Activated naive CD4-positive, alpha-beta T cell treated with Interleukin-2 at 50 U/mL for 16 hours (primary cell): ENCODE results near the gene CLPX.
A peak's percentile ranks its signal among the peaks of the same experiment; 100 is the strongest.
"Not testable (repeated sequence)": the region's sequence is repeated elsewhere in the genome, so short reads cannot be mapped to it uniquely, and the experiment has no call there.

ENCODE experiments used
- DNase-seq: peaks from one replicate; pipeline ENCODE4 v3.0.0-alpha.2; 2020

CLPX gene

GRCh38 chr15:65164139-65164538, 21.0 kb downstream of the CLPX start:
- no peak for DNase-seq

GRCh38 chr15:65163041-65163440, 22.1 kb downstream of the CLPX start:
- DNase-seq = no peak

- no peak for DNase-seq
These were observed 28.4 kb downstream of the CLPX start for GRCh38 chr15:65156692-65157091.

DNA sequence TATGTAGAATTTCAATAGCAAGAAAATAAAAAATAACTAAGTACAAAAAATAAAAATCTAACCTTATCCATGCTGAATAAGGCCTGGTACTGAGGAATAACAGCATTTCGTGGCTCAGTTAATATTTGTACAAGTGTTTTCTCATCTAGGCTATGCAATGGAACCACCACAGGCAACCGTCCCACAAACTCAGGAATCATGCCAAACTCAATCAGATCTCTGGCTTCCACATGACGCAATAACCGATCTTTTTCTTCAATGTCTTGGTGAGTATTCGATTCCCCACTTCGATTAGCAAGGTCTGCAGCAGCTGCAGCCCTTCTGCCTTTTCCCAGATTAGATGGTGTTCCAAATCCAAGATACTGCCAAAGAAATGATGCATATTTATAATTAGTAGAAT, 30.4 kb downstream of the CLPX start:
- DNase-seq = no peak

GRCh38 chr15:65147902-65148301, 37.2 kb downstream of the CLPX start:
- DNase-seq = no peak

- no peak for DNase-seq
These were observed 38.7 kb downstream of the CLPX start for GRCh38 chr15:65146438-65146837.

DNA sequence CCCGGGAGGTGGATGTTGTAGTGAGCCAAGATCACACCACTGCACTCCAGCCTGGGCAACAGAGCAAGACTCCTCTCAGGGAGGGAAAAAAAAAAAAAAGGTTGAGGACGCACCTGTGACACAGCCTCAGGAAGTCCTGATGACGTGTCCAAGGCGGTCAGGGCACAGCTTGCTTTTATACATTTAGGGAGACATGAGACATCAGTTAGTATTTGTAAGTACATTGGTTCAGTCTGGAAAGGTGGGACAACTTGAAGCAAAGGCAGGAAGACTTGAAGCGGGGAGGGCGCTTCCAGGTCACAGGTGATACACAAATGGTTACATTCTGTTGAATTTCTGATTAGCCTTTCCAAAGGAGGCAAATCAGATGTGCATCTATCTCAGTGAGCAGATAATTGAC, 46.5 kb downstream of the CLPX start:
- not testable (repeated sequence) for DNase-seq

DNA sequence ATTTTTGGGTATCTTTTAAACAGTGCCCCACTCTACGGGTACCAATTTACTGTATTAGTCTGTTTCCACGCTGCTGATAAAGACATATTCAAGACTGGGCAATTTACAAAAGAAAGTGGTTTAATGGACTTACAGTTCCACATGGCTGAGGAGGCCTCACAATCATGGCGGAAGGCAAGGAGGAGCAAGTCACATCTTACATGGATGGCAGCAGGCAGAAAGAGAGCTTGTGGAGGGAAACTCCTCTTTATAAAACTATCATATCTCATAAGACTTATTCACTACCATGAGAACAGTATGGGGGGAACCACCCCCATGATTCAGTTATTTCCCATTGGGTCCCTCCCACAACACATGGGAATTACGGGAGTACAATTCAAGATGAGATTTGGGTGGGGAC, 47.2 kb downstream of the CLPX start:
- not testable (repeated sequence) for DNase-seq

DNA sequence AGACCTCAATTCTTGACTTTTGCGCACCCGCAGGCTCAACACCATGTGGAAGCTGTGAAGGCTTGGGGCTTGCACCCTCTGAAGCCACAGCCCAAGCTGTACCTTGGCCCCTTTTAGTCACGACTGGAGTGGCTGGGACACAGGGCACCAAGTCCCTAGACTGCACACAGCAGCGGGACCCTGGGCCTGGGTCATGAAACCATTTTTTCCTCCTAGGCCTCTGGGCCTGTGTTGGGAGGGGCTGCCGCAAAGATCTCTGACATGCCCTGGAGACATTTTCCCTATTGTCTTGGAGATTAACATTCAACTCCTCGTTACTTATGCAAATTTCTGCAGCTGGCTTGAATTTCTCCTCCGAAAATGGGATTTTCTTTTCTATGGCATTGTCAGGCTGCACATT, 48.1 kb downstream of the CLPX start:
- not testable (repeated sequence) for DNase-seq

GRCh38 chr15:65134538-65134937, 50.6 kb downstream of the CLPX start:
- DNase-seq = no peak

DNA sequence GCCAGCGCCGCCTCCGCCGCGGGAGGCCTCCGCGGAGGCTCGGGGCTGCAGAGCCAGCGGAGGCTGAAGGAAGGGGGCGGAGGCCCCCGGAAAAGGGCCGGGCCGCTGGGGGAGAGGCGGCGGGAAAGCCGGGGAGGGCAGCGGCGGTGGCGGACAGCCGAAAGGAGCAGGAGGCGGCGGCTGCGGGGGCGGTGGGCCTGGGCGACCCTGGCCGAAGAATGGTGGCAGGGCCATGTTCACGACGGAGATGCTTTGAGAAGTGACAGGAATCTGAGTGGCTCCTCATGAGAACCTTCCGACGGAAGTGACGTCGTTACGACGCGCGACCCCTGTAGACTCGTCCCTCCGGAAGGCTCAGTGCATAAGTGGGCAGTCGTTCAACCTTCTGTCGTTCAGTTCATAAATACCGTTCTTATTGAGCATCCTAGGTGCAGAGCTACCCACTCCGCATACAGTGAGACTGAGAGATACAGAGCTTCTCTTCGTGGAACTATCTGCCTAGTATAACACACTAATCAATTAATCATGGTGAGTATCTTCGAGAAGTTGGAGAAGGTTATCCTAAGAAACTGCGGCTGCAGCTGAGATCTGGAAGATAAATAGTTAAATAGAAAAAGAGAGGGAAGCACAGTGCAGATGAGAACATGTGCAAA, 51.5 kb downstream of the CLPX start, which contains the start of gene PDCD7:
Gene PDCD7 (minus strand): TSS at position 261 of the 653 bp plus-strand sequence. CDS start 27 bp downstream, at position 234.
- peak; percentile 83 for DNase-seq

DNA sequence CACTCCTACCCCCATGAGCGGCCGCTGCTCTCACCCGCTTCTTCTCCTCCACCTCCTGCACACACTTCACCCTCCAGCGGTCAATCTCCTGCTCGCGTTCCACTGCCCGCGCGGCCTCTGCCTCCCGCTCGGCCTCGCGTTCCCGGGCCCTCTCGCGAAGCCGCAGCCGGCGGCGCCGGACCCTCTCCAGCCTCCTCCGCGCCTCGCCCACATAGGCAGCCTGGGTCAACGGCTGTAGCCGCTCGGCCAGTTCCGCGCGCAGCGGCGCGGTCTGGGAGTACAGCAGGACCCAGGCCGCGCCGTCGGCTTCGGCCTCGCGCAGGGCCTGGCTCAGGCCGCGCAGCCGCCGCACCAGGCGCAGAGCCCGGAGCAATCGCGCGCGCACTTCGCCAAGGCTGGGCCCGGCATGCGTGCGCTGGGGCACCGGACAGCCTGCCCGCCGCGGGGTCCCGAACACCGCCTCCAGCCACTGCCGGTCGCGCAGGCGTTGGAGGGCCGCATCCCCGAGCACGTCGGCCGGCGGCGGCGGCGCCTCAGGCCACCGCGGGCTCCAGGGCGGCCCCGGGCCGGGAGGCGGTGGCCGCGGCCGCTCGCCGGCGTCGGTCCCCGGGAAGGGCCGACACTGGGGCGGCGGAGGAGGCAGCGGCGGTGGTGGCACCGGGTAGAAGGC, 52.1 kb downstream of the CLPX start:
- peak; percentile 19 for DNase-seq

DNA sequence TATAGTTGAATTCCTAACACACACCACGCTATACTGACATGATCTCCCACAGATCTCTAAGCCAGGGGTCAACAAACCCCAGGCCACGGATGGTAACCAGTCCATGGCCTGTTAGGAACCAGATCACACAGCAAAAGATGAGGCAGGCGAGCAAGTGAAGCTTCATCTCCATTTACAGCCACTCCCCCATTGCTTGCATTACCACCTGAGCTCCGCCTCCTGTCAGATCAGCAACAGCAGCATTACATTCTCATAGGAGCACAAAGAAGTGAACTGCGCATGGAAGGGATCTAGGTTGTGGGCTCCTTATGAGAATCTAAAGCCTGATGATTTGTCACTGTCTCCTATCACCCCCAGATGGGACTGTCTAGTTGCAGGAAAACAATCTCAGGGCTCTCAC, 54.2 kb downstream of the CLPX start:
- DNase-seq = no peak

DNA sequence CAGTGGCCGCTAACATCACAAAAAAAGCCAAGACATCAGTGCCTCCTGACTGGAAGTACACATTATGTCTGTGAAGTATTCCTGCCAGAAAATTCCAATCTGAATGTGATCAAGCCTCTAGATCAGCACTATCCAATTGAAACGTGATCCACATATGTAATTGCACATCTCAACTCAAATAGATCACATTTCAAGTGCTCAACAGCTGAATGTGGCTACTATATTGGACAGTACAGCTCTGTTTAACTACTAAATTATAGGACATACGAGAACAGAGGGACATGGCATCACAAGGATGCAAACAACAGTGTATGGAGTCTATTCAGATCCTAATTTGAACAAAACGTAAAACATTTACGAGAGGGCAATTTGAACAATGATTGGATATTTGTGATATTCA, 69.6 kb downstream of the CLPX start:
- DNase-seq = no peak

DNA sequence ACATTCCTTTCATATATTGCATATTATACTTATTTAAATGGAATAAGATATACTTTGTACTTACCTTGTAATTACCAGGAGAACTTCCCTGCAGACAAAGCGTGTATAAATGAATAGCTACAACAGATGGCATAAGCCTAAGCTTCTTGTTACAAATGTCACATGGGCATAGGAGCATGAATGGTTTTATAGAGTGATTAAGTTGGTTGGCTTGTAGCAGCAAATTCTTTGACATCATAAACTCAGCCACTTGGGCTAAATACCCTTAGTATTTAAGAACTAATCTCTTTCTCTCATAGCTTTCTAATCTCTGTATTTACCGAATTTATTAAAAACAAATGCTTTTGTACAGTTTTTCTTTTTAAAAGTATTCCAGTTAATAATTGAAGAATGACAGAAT, 70.1 kb downstream of the CLPX start, which contains the start of gene UBAP1L:
Gene UBAP1L (minus strand): TSS at position 115 of the 400 bp plus-strand sequence. CDS start 8,985 bp downstream, outside the sequence.
- DNase-seq = no peak

GRCh38 chr15:65110676-65111292, 74.4 kb downstream of the CLPX start:
- no peak for DNase-seq

DNA sequence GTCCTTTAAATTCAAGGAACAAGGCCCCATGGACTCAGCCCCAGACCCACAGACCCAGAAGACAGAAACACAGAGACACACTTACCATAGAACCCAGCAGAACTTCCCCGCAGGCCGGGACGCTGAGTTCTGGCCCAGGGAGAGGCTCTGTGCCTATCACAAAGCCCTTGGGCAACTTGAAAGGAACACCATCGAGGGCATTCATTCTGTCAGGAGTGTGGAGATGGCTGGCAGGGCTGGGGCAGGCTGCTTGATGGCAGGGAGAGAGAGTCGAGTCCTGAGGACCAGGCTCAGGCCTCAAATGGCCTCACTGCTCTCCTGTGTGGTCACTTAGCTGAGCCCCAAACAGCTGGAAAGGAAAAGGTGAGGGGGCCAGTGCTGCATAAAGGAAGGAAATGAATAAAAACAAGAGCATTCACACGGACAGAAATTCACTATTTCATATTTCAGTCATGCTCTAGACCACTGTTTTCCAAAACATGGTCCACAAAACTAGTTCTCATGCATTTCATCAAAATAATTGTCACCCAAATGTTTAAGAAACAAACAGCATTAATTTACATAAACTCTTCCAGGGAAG, 79.0 kb downstream of the CLPX start:
- no peak for DNase-seq

- DNase-seq = no peak
These were observed 80.1 kb downstream of the CLPX start for GRCh38 chr15:65105038-65105437.

DNA sequence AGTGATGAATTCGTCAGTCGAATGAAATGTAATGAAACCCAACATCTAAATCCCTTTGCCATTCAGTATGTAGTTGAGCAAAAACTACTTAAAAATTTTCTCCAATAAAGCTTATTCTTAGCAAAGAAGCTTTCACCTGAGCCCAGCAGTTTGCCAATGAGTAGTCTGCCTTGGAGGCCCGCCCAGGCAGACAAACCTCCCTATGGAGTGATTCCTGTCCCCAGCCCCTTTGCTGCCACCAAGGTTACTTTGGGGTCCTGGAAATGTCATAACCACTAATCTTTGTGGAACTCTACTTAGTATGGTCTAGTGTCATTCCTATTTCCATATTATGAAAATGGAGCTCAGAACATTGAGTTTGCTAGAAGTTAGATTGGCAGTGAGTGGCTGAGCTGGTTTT, 82.2 kb downstream of the CLPX start:
- DNase-seq = no peak

DNA sequence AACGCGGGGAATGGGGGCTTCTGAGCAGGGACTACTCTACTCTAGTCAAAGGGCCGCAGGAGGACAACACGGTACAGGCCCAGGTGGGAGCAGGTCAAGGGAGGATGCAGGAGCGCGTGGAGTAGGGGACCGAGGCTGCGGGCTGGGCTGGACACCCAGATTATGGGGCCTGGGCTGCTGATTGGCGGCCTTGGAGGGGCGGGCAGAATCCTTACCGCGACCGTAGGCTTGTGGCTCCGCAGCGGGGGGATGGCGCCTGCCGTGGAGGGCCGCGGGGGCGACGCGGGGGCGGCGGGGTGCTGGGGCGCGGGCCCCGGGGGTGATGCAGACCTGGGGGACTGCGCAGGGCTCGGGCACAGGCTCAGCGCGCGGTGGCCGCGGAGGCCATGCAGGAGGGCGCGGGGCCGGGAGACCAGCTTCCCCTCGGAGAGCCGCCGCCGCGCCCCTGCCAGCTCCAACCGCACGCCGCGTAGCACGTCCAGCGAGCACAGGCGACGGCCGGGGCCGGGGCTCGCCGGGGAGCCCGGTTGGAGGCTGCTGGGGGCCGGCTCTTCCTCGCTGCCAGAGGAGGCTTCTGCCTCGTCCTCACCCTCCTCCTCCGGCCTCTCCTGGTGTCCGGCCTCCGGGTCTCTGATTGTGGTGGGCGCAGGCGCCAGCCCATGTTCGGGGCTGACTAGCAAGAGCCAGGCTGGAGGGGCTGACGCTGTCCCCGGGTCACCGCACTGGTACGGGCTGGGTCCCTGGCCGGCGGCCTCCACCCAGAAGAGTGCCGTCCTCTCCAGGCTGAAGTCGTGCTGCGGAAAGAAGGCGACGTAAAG, 83.0 kb downstream of the CLPX start:
- no peak for DNase-seq

- peak; percentile 49 for DNase-seq
These were observed 83.7 kb downstream of the CLPX start for GRCh38 chr15:65101411-65101890.

DNA sequence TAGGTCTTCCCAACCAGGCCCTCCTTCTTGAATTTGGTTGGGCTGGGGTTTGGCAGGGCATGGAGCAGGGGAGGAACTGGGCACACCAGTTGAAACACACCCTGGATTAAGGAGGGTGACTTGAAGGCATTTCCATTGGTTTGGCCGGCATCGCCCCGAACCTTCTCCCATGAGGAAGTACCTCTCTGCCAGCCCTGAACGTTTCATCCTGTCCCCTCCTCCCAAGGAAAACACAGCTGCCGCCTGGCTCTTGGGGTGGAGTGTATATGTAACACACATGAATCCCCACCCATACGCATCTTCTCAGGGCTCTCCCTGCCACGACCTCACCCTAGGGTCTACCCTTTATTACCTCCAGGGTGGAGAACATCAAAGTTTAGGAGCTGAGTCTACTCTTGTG, 84.7 kb downstream of the CLPX start:
- no peak for DNase-seq

- DNase-seq = not testable (repeated sequence)
These were observed 85.3 kb downstream of the CLPX start for GRCh38 chr15:65099801-65100200.
